HG02588 (cell line): Measurements from ENCODE around the gene SPATA1.

Source experiments
- ATAC-seq: cut with Tn5 transposase; IDR thresholded peaks from one replicate; pipeline ENCODE4 v1.9.1; 2021; ENCODE audit warnings: mild to moderate bottlenecking, moderate library complexity; ENCODE audit not compliant: unreplicated experiment

SPATA1 gene, protein sequence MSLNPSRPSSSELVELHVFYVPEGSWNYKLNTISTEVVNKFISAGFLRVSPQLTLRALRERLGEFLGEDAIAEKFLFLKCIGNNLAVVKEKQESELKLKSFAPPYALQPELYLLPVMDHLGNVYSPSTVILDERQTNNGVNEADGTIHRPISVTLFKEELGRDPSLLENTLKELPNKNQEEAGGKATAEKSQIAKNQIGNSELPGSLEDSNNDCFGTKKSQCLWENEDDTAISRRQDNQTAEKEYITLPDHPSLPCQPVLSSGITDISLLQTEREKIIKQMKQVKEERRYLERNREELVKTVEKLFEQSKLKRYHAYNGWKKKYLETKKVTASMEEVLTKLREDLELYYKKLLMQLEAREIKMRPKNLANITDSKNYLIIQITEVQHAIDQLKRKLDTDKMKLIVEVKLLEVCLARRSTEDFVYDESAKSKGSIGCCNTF

DNA sequence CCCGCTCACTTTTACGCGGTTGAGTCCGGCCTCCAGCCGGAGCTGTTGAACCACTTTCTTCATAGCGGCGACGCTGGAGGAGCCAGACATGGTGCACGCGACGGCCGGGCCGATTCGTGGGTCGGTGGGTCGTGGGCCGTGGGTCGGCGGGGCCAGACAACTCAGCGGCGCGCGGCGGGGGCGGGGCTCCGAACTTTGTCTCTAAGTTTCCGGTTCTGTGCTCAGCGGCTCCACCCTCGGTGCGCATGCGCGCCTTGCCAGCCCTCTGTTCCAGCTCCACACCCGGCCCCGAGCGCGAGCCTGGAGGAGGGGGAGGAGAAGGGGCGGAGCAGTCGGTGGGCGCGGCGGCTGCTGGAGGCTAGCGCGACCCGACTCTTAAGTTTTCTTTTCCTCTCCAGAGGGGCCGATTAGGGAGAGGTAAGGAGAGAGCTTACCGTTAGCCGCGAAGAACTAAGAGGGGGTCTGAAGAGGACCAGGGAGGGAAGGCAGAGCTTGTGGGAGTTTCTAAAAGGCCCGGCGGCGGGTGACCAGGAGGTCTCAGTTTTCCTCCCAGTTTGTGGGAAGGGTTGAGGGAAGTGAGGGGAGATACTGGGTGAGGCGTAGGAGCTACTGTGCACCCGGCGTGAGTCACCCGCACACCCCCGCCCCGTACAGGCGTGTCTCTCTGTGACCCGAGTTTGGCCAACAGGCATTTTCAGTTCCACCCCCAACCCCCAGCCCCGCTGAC is at the start of gene SPATA1, which contains the start of gene GNG5:
TSS of gene SPATA1 (plus strand) at position 385 of the 727 bp plus-strand sequence. CDS start 9,974 bp downstream, outside the sequence.
TSS of gene GNG5 (minus strand) at position 580 of the 727 bp plus-strand sequence. CDS start at position 90, 490 bp downstream.
- ATAC-seq = peak; percentile 79

DNA sequence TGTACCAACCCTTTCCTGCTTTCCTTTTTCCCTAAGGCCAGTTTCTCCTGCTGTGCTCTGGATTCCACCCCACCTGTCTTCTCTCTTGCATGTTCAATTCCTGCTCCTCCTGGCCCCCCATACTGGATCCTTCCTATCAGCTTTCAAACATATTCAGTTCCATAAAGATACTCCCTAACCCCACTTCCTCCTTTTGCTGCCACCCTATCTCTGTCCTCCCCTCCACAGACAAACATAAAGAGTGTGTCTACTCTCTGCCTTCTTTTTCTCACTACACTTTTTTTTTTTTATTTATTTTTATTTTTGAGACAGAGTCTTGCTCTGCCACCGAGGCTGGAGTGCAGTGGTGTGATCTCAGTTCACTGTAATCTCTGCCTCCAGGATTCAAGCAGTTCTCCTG is 44.1 kb upstream of the SPATA1 start:
- no peak for ATAC-seq

DNA sequence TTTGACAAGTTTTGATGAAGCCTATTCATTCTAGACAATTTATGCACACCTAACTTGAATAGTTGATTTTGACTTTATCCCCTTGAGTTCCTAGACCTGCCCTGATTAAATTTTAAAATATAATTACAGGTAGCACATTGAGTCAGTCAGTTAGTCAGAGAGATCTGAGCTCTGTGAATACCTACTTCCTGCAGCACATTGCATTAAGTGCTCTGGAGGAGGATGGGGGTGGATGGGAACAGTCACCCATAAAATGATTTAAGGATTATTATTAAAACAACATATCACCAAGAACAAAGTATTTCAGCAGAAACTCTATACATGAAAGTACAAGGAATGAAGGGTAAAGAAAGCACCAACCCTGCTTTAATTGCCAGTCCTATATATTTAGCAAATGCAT is 38.9 kb upstream of the SPATA1 start:
- no peak for ATAC-seq

DNA sequence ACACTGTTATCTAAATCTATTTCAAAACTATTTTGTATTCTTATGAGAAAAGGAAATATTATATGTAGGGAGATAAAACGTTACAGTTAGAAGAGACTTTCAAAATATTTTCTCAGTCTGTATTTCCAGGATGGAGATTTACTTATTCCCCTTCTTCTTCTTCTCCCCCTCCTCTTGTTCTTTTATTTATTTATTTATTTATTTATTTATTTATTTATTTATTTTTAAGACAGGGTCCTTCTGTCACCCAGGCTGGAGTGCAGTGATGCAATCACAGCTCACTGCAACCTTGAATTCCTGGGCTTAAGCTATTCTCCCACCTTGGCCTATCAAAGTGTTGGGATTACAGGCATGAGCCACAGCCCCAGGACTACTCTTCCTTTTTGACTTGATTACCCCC is 30.0 kb upstream of the SPATA1 start:
- no peak for ATAC-seq

DNA sequence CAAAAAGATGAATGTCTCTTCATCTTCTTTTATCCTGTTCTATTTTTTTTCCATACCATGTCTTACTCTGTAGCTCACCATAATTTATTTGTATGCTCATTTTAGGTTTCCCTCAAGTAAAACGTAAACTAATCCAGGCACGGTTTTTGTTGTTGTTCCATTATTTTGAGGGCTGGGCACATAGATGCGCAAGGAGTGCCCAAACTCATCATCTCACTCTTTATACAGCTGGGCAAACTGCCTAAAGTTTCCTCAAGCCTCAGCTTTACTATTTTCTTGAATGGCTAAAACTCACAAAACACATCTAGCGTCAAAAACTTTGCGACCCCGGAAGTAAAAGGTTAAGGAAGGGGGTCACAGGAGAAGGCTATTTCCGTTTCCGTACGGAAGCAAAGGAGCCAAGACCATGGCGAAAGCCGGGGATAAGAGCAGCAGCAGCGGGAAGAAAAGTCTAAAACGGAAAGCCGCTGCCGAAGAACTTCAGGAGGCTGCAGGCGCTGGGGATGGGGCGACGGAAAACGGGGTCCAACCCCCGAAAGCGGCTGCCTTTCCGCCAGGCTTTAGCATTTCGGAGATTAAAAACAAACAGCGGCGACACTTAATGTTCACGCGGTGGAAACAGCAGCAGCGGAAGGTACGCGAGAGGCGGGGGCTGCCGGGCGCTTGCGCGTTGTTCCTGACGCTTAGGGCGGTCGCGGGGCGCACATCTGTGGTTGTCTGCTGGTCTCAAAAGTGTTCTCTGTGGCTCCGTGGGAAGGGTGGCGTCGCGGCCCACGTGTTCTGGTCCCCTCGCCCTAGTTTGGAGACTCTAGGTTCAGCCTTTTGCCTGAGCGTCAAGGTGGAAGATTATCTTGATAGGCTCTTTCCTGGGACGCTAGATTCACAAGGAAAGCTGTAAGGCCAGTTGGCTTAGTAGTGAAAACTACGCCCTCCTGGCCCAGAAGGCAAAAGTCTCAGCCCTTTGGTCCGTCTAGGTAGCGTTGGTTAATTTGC is 27.0 kb upstream of the SPATA1 start, which contains the start of gene RPF1:
TSS of gene RPF1 (plus strand) at position 391 of the 993 bp plus-strand sequence. CDS start at position 407, 16 bp downstream.
- peak; percentile 97 for ATAC-seq

DNA sequence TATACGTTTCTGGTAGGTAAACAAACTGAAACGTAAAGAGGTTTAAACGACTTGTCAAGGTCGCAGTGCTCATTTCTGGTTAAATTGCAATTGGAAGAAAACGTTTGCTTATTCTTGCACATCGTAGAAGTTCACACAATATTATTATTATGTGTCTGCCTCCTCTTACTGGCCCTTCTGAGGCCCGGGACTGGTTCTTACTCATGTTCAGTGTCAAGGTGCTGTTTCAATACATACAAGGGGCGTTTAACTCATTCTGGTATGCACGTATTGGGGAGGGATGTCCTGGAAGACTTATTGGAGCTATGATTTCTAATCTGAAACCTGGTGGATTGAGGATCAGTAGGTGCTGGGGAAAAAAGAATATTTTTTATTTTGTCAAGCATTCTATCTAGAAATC is 26.2 kb upstream of the SPATA1 start:
- ATAC-seq = peak; percentile 21

DNA sequence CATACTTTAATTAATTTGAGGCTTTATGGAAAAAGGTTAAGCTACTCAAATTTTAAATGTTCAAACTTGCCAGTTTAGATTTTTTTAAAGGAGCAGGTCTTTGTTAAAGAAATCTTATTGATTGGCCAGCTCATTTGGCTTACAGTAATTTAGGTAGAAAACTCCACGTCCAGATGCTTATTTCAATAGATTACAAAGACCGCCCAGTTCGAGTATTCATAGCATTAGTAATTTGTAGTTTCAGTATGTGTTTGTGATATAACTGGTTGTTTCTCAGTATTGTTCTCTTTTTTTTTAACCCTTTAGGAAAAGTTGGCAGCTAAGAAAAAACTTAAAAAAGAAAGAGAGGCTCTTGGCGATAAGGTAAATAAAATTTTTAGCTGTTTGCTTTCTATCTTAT is 25.5 kb upstream of the SPATA1 start:
- no peak for ATAC-seq

DNA sequence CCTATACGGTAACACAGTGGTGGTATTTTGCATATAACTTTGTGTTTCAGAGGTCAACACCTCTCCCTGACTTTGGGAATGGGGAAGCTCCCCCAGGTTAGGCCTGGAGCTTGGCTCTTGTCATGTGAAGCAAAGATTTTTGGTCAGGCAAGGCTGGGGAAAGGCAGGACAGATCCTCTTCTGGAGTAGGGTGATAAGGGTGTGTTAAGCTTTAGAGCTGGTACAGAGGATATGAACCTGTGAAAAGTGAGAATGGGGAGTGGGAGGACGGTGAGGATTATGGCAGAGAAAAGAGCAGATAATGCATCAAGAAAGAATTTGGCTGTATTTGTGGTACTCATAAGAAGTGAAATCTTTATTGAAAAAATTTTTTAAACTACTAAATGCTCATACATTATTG is 24.9 kb upstream of the SPATA1 start:
- ATAC-seq = no peak

DNA sequence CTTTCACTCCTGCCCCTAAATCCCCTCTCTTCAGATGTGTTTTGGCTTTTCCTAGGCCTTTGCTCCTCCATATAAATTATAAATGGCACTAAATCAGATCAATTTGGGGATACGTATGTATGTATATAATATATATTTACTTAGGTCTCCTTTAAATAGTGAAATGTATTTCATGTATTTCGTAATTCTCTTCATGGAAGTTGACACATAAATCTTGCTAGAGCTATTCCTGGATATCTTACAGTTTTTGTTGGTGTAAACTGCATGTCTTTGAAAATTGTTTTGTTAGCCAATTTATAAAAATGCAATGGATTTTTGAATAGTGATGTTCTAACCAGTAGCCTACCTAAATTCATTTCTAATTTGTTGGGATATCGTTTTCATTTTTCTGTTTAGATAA is 18.1 kb upstream of the SPATA1 start:
- no peak for ATAC-seq

DNA sequence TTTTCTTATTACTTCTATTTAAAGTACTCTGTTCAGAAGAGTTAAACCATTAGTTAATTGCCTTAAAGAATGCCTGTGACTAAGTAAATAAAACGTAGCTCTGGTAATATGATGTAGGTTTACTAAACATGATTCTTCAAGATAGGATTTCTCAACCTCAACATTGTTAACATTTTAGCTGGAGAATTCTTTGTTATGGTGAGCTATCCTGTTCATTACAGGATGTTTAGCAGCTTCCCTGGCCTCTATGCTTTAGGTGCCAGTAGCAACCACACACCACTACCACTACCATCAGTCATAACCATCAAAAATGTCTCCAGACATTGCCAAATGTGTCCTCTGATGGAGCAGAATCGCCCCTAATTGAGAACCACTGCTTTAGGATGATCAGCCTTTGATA is 16.4 kb upstream of the SPATA1 start:
- no peak for ATAC-seq

DNA sequence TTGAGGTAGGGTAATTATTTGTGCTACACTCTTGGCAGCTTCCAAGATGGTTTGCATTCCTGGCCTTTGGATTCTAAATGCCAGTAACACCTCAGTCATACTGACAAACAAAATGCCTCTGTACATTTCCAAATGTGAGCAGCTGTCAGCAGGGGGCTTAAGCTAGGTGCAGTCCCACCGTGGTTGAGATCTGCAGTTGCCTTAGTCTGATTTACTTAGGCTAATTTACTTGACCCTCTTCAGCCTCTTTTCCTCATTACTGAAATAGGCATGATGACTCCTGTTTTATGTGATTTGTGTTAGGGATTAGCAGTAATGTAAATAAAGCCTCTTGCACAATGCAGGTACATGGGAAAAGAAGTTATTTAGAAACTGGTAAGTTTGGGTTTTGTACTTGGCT is 13.5 kb upstream of the SPATA1 start:
- ATAC-seq = no peak

DNA sequence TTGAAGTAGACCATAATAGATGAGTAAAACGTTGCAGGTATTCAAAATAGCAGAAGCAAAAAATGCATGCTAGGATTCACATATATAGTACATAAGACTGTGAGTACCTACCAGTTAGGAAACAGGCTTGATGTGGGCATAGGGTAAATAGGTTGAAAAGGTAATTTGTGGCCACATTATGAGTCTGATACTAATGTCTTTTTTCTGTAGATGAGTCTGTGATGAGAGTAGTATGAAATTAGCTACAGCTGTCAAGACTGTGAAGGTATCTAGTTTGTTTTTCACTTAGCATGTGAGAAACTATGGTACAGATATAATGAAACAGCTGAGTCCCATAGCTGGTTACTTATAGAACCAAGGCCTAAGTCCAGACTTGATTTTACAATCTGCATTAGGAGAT is 12.4 kb upstream of the SPATA1 start:
- ATAC-seq = no peak

DNA sequence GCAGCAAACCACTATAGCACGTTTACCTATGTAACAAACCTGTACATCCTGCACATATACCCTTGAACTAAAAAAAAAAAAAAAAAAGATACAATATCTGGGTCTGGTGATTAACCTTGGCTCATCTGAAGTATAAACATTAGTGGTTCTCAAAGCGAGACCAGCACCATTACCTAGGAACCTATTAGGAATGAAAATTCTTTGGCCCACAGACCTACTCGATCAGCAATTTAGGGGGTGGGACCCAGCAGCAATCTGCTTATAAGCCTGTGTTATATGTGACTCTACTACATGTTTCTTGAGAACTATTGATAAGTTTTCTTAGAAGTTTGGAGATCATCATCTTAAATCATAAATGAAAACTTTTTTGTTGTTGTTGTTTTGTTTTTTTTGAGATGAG is 9.7 kb upstream of the SPATA1 start:
- no peak for ATAC-seq

DNA sequence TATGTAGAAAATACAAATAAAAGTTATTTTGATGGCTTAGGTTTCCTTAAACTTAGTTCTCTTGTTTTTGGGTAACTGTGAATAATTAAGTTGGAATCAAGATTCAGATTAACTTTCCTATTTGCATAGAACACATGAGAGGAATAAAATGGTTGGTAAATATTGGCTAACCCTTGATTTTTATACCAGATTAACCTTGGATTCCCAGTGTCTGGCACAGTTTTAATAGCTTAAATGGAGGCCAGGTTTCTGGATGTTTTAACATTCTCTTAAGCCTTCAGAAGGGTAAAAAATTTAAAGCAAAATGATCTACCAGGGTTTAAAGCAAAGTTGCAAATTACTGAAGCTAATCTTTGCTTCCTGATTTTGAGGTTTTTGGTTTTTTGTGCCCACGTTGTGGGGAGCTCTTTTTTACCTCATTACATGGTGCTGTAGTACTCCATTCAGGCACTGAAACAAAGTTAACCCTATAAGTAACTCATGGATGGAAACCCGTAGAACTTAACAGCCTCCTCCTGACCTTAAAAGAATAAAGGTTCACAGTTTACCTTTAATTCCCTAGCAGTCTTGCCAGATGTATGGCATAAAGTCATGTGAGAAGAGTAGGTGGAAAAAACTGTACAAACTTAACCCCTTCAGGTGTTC is 8.4 kb upstream of the SPATA1 start:
- ATAC-seq = no peak

DNA sequence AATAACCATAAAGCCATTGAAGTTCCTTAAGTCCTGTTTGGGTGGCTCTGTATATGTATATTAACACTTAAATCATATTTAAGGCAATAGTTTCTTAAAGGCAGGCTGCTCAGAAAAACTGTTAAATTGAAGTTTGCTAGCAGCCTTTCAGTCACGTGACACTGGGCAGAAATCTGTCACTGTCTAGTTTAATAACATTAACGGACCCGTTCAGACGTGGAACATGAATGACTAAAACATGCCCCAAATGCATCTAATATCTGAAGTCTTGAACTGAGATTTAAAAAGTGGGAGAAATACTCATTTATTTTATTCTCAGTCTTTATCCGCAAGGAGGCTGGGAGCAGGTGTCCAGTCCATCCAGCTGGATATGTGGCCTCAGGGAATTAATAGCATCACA is 3.3 kb upstream of the SPATA1 start:
- no peak for ATAC-seq

DNA sequence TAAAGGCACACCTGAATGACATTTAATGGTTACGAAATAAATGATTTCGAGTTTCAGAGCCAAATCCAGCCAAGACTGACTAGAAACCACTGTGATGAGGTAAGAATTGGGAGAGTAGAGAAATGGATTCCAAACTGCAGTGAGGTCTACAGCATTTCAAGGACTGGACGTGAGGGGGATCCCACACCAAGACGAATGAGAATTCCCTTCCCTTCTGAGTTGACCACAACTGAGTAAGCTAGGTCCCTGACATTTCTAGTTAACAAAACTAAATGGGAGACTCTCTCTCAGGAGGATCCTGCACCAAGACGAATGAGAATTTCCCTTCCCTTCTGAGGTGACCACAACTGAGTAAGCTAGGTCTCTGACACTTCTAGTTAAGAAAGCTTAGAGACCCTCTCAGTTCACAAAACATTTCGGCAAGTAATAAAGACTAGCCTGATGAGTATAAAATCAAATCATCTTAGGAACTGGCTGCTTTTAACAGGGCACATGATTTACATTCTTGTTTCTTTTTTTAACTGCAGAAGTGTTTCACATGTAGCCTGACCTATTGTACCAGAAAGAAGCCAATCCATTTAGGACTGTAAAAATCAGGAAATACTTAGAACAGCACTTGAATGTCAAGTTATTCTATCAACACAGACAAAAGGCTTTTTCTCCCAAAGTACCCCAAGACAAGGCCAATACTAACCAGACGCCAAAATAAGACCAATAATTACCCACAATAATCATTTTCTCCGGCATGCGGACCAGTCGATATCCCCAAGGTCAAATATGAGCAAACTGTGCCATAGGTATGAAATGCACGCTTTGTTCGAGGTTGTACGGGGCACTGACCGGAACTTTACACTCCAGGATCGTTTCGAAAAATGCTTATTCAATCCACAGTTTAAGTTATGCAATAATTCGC is 1.4 kb upstream of the SPATA1 start:
- ATAC-seq = no peak

DNA sequence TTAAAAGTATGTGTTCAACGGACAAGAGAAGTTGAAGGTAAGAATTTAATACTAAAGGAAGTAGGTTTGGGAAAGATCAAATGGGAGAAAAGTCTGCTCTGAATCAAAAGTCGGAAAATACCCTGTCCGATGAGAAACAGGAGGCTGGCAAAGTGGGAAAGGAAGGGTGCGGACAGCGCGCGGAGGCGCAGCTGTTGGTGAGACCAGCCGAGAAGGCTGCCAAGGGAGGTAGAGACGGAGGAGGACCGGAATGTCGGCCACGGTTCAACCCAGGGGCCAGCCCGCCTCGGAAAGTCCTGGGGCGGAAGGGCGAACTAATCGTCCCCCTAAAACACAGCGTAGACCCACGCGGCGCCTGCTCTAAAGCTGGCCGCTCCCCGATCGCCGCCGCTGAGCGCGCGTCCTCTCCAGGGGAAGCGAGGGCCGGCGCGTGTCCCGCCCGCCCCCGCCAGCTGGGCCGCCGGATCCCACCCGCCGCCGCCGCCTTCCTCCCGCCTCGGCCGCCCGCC is 639 bp upstream of the SPATA1 start:
- ATAC-seq = peak; percentile 29

DNA sequence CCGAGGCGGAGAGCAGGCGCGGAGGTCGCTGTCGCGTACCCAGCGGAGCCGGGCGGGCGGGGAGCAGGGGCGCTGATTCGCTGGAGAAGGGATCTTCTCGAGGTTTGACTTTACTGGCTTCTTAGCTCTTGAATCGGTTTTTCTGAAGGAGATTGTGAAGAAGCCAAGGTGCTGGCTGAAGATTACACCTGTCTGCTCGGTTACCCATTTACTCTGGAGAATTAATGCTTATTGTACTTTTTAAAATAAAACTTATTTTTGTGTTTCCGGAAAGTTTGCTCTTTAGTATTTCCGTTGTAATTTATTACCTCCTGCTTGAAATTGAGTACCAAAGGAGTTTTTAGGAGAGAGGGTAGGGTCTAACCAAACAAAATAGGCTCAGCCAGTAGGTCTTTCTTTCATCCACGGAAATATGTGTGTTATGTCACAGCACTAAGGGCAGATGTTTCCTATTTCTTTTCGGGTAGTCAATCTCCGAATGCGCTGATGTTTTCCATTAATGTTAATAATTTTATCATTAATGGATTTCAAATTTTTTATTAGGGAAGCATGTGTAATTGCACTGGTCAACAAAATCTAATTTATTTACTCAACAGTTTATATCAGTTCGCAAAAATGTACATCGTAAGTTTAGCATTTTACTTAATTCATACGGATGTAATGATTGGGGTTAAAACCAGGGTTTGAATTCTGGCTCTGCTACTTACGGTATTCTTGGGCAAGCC is 705 bp downstream of the SPATA1 start:
- no peak for ATAC-seq
